ENCODE results near the gene NINL.

The NINL gene

GRCh38 chr20:25545171-25545570 is 40.2 kb downstream of the NINL start:
- Histone ChIP-seq H3K36me3 (ENCODE audit: insufficient read depth, low read length) (no peaks in the 10 kb centered on the region), H2AFZ (ENCODE audit: low read depth, low read length) (no peak overlapping the region), H3K9me3 (ENCODE audit: low read length) (no peaks in the 10 kb centered on the region), H3K27me3 (ENCODE audit: insufficient read depth, low read length) (no peaks in the 10 kb centered on the region), H3K4me3 (ENCODE audit: low read length) (no peak overlapping the region), H3K4me1 (ENCODE audit: insufficient read depth, low read length) (peaks cover 25% of the 10 kb centered on the region)

- Histone ChIP-seq H3K36me3 (ENCODE audit: insufficient read depth, low read length) (no peaks in the 10 kb centered on the region), H3K27me3 (ENCODE audit: insufficient read depth, low read length) (no peaks in the 10 kb centered on the region), H3K4me3 (ENCODE audit: low read length) (no peak overlapping the region), H3K9me3 (ENCODE audit: low read length) (no peaks in the 10 kb centered on the region), H3K4me1 (ENCODE audit: insufficient read depth, low read length) (peaks cover 23% of the 10 kb centered on the region), H2AFZ (ENCODE audit: low read depth, low read length) (no peak overlapping the region)
Measured at GRCh38 chr20:25544734-25545133, 40.6 kb downstream of the NINL start.

- Histone ChIP-seq H3K4me1 (ENCODE audit: insufficient read depth, low read length) (peaks cover 19% of the 10 kb centered on the region), H3K36me3 (ENCODE audit: insufficient read depth, low read length) (no peaks in the 10 kb centered on the region), H3K4me3 (ENCODE audit: low read length) (no peak overlapping the region), H3K27me3 (ENCODE audit: insufficient read depth, low read length) (no peaks in the 10 kb centered on the region), H2AFZ (ENCODE audit: low read depth, low read length) (no peak overlapping the region), H3K9me3 (ENCODE audit: low read length) (no peaks in the 10 kb centered on the region)
Measured at GRCh38 chr20:25544311-25544710, 41.0 kb downstream of the NINL start.

GRCh38 chr20:25543068-25543467 is 42.3 kb downstream of the NINL start:
- H3K36me3 ChIP-seq (ENCODE audit: insufficient read depth, low read length), result no peaks in the 10 kb centered on the region
- H3K27me3 ChIP-seq (ENCODE audit: insufficient read depth, low read length), result no peaks in the 10 kb centered on the region
- H3K9me3 ChIP-seq (ENCODE audit: low read length), result no peaks in the 10 kb centered on the region
- H2AFZ ChIP-seq (ENCODE audit: low read depth, low read length), result no peak overlapping the region
- H3K4me1 ChIP-seq (ENCODE audit: insufficient read depth, low read length), result peaks cover 16% of the 10 kb centered on the region
- no peak overlapping the region for H3K4me3 ChIP-seq (ENCODE audit: low read length)

GRCh38 chr20:25541676-25542075 is 43.7 kb downstream of the NINL start:
- Histone ChIP-seq H3K4me1 (ENCODE audit: insufficient read depth, low read length) (peaks cover 16% of the 10 kb centered on the region), H3K27me3 (ENCODE audit: insufficient read depth, low read length) (no peaks in the 10 kb centered on the region), H3K36me3 (ENCODE audit: insufficient read depth, low read length) (peaks cover 3% of the 10 kb centered on the region), H2AFZ (ENCODE audit: low read depth, low read length) (no peak overlapping the region), H3K9me3 (ENCODE audit: low read length) (no peaks in the 10 kb centered on the region), H3K4me3 (ENCODE audit: low read length) (no peak overlapping the region)

- H3K4me1 ChIP-seq (ENCODE audit: insufficient read depth, low read length), result peaks cover 10% of the 10 kb centered on the region
- no peaks in the 10 kb centered on the region for H3K9me3 ChIP-seq (ENCODE audit: low read length)
- H2AFZ ChIP-seq (ENCODE audit: low read depth, low read length), result no peak overlapping the region
- peaks cover 3% of the 10 kb centered on the region for H3K36me3 ChIP-seq (ENCODE audit: insufficient read depth, low read length)
- no peaks in the 10 kb centered on the region for H3K27me3 ChIP-seq (ENCODE audit: insufficient read depth, low read length)
- no peak overlapping the region for H3K4me3 ChIP-seq (ENCODE audit: low read length)
Measured at GRCh38 chr20:25539742-25540672, 45.3 kb downstream of the NINL start.

- Histone ChIP-seq H2AFZ (ENCODE audit: low read depth, low read length) (no peak overlapping the region), H3K9me3 (ENCODE audit: low read length) (no peaks in the 10 kb centered on the region), H3K36me3 (ENCODE audit: insufficient read depth, low read length) (peaks cover 3% of the 10 kb centered on the region), H3K27me3 (ENCODE audit: insufficient read depth, low read length) (no peaks in the 10 kb centered on the region), H3K4me3 (ENCODE audit: low read length) (no peak overlapping the region), H3K4me1 (ENCODE audit: insufficient read depth, low read length) (peaks cover 8% of the 10 kb centered on the region)
Measured at GRCh38 chr20:25538838-25539665, 46.3 kb downstream of the NINL start.

- H3K4me1 ChIP-seq (ENCODE audit: insufficient read depth, low read length), result peaks cover 11% of the 10 kb centered on the region
- no peaks in the 10 kb centered on the region for H3K9me3 ChIP-seq (ENCODE audit: low read length)
- no peak overlapping the region for H2AFZ ChIP-seq (ENCODE audit: low read depth, low read length)
- H3K4me3 ChIP-seq (ENCODE audit: low read length), result no peak overlapping the region
- H3K36me3 ChIP-seq (ENCODE audit: insufficient read depth, low read length), result peaks cover 3% of the 10 kb centered on the region
- H3K27me3 ChIP-seq (ENCODE audit: insufficient read depth, low read length), result no peaks in the 10 kb centered on the region
Measured at GRCh38 chr20:25537890-25538289, 47.4 kb downstream of the NINL start.

GRCh38 chr20:25535762-25536161 is 49.6 kb downstream of the NINL start:
- peaks cover 3% of the 10 kb centered on the region for H3K36me3 ChIP-seq (ENCODE audit: insufficient read depth, low read length)

GRCh38 chr20:25534845-25535244 is 50.5 kb downstream of the NINL start:
- no peaks in the 10 kb centered on the region for H3K27me3 ChIP-seq (ENCODE audit: insufficient read depth, low read length)
- peaks cover 16% of the 10 kb centered on the region for H3K4me1 ChIP-seq (ENCODE audit: insufficient read depth, low read length)
- H2AFZ ChIP-seq (ENCODE audit: low read depth, low read length), result no peak overlapping the region
- no peak overlapping the region for H3K4me3 ChIP-seq (ENCODE audit: low read length)
- no peaks in the 10 kb centered on the region for H3K9me3 ChIP-seq (ENCODE audit: low read length)
- peaks cover 3% of the 10 kb centered on the region for H3K36me3 ChIP-seq (ENCODE audit: insufficient read depth, low read length)

More at GRCh38 chr20:25535762-25536161, 49.6 kb downstream of the NINL start:
- no peak overlapping the region for H2AFZ ChIP-seq (ENCODE audit: low read depth, low read length)
- H3K9me3 ChIP-seq (ENCODE audit: low read length), result no peaks in the 10 kb centered on the region
- H3K4me1 ChIP-seq (ENCODE audit: insufficient read depth, low read length), result peaks cover 16% of the 10 kb centered on the region
- H3K4me3 ChIP-seq (ENCODE audit: low read length), result no peak overlapping the region
- H3K27me3 ChIP-seq (ENCODE audit: insufficient read depth, low read length), result no peaks in the 10 kb centered on the region

GRCh38 chr20:25533920-25534700 is 51.2 kb downstream of the NINL start:
- H2AFZ ChIP-seq (ENCODE audit: low read depth, low read length), result no peak overlapping the region
- peaks cover 3% of the 10 kb centered on the region for H3K36me3 ChIP-seq (ENCODE audit: insufficient read depth, low read length)
- H3K4me3 ChIP-seq (ENCODE audit: low read length), result no peak overlapping the region
- no peaks in the 10 kb centered on the region for H3K9me3 ChIP-seq (ENCODE audit: low read length)
- H3K27me3 ChIP-seq (ENCODE audit: insufficient read depth, low read length), result no peaks in the 10 kb centered on the region
- peaks cover 14% of the 10 kb centered on the region for H3K4me1 ChIP-seq (ENCODE audit: insufficient read depth, low read length)

- H3K4me3 ChIP-seq (ENCODE audit: low read length), result no peak overlapping the region
- H2AFZ ChIP-seq (ENCODE audit: low read depth, low read length), result no peak overlapping the region
- H3K9me3 ChIP-seq (ENCODE audit: low read length), result no peaks in the 10 kb centered on the region
- H3K27me3 ChIP-seq (ENCODE audit: insufficient read depth, low read length), result no peaks in the 10 kb centered on the region
- H3K4me1 ChIP-seq (ENCODE audit: insufficient read depth, low read length), result peaks cover 14% of the 10 kb centered on the region
- peaks cover 3% of the 10 kb centered on the region for H3K36me3 ChIP-seq (ENCODE audit: insufficient read depth, low read length)
Measured at GRCh38 chr20:25532971-25533391, 52.4 kb downstream of the NINL start.

Data from neuron (in vitro differentiated cells).